B cell (primary cell): ENCODE measurements around the gene AGRN. TPM values are rescaled to one million over a fixed set of nuclear protein-coding genes. Genes with fewer than 3 reads are reported as not detected.

Source experiments
- ATAC-seq: fragments of 200-7000 bp; cut with Tn5 transposase; one replicate; pipeline ENCODE4 v1.10.0; 2021; ENCODE audit warnings: low read depth, mild to moderate bottlenecking, moderate number of reproducible peaks, moderate library complexity
- CTCF ChIA-PET: fragments of 350-600 bp; sonication (Branson Sonifier 250); formaldehyde crosslinking; loops from one replicate; lab custom pipeline; 2021; ENCODE audit warnings: antibody characterized with exemption, inconsistent platforms; lab: Charles Lee
- POLR2A ChIA-PET: fragments of 350-600 bp; sonication (Branson Sonifier 250); formaldehyde crosslinking; loops from one replicate; lab custom pipeline; 2021; ENCODE audit warnings: antibody characterized with exemption; lab: Charles Lee
- DNase-seq: peaks from one replicate; pipeline ENCODE4 v3.0.0; 2013
- H2AFZ ChIP-seq: 2 replicates; pipeline ENCODE4 v1.6.1; 2012; ENCODE audit warnings: mild to moderate bottlenecking, low read depth, low read length; ENCODE audit not compliant: insufficient read depth, poor library complexity, severe bottlenecking
- H3K27ac ChIP-seq, 2 donors: 1 replicate in 1 of 2; 2 replicates in 1 of 2; pipeline ENCODE4 v1.5.1; 2012 to 2013; ENCODE audit warnings: low read length in 2 of 2, mild to moderate bottlenecking in 2 of 2, moderate library complexity in 1 of 2
- H3K27me3 ChIP-seq, 4 experiments: fragments of 200-600 bp in 1 of 4; sonication (generic) in 1 of 4; replicated peaks in 1 of 4; 1 replicate in 2 of 4; 2 replicates in 2 of 4; pipeline versions ENCODE4 v1.6.1 to v1.7.0; 2013 to 2016; ENCODE audit warnings: low read length in 3 of 4, mild to moderate bottlenecking in 2 of 4, mixed read lengths in 1 of 4, moderate library complexity in 1 of 4; ENCODE audit not compliant: insufficient read depth in 4 of 4, control insufficient read depth in 3 of 4; ENCODE audit errors: control extremely low read depth in 1 of 4
- H3K36me3 ChIP-seq, 2 experiments: replicated peaks in 1 of 2; 1 replicate in 1 of 2; 2 replicates in 1 of 2; pipeline versions ENCODE4 v1.6.1 to v1.7.1; 2013; ENCODE audit warnings: low read length in 1 of 2; ENCODE audit not compliant: insufficient read depth in 2 of 2, control insufficient read depth in 1 of 2; ENCODE audit errors: control extremely low read depth in 1 of 2, extremely low read depth in 1 of 2
- H3K4me1 ChIP-seq, 2 donors: fragments of 200-600 bp in 1 of 2; sonication (generic) in 1 of 2; 1 replicate in 1 of 2; 2 replicates in 1 of 2; pipeline versions ENCODE4 v1.5.1 to v1.6.1; 2013 to 2017; ENCODE audit warnings: low read length in 2 of 2; ENCODE audit not compliant: control insufficient read depth in 2 of 2, insufficient read depth in 2 of 2
- H3K4me2 ChIP-seq: replicated peaks from 2 replicates; pipeline ENCODE3; 2012; ENCODE audit warnings: mild to moderate bottlenecking, low read depth, low read length; ENCODE audit not compliant: poor library complexity, severe bottlenecking
- H3K4me3 ChIP-seq, 5 experiments: fragments of 200-600 bp in 1 of 5; sonication (generic) in 1 of 5; 1 replicate in 3 of 5; 2 replicates in 2 of 5; pipeline versions ENCODE4 v1.5.1 to v1.7.0; 2011 to 2016; ENCODE audit warnings: low read length in 4 of 5, mild to moderate bottlenecking in 4 of 5, low read depth in 2 of 5, control low read depth in 1 of 5, moderate library complexity in 1 of 5; ENCODE audit not compliant: insufficient read depth in 1 of 5; ENCODE audit errors: control extremely low read depth in 1 of 5, extremely low read depth in 1 of 5
- H3K79me2 ChIP-seq: fragments of 200-600 bp; sonication (generic); one replicate; pipeline ENCODE4 v1.6.0; 2016; ENCODE audit warnings: low read length; ENCODE audit not compliant: control insufficient read depth, insufficient read depth
- H3K9ac ChIP-seq: fragments of 200-600 bp; sonication (generic); 2 replicates; pipeline ENCODE4 v1.6.1; 2017; ENCODE audit warnings: mild to moderate bottlenecking, low read length, moderate library complexity
- H3K9me3 ChIP-seq, 3 donors: one replicate each; pipeline versions ENCODE4 v1.6.1 to v1.7.1; 2013; ENCODE audit warnings: low read length in 2 of 3; ENCODE audit not compliant: control insufficient read depth in 2 of 3, insufficient read depth in 1 of 3; ENCODE audit errors: control extremely low read depth in 1 of 3
- H4K20me1 ChIP-seq: 2 replicates; pipeline ENCODE4 v1.6.0; 2012; ENCODE audit warnings: mild to moderate bottlenecking, low read length; ENCODE audit not compliant: insufficient read depth, control insufficient read depth, poor library complexity, severe bottlenecking
- H3K27ac Mint-ChIP-seq: one replicate; pipeline ENCODE4 v1.8.0; 2021; ENCODE audit warnings: mixed read lengths
- H3K27me3 Mint-ChIP-seq: one replicate; pipeline ENCODE4 v1.8.0; 2021; ENCODE audit warnings: mixed read lengths
- H3K4me1 Mint-ChIP-seq: one replicate; pipeline ENCODE4 v1.8.0; 2021; ENCODE audit warnings: mixed read lengths
- H3K4me3 Mint-ChIP-seq: one replicate; pipeline ENCODE4 v1.8.0; 2021; ENCODE audit warnings: mixed read lengths
- H3K9me3 Mint-ChIP-seq: one replicate; pipeline ENCODE4 v1.8.0; 2022; ENCODE audit warnings: mixed read lengths; ENCODE audit not compliant: insufficient read depth
- EZH2 ChIP-seq: IDR thresholded peaks from 2 replicates; pipeline ENCODE4 v1.6.1; 2012; ENCODE audit warnings: borderline replicate concordance, low read depth, mild to moderate bottlenecking, moderate library complexity, low read length; ENCODE audit not compliant: insufficient read depth, poor library complexity, severe bottlenecking
- WGBS: methylation state at CpG from one replicate; pipeline ENCODE4 v1.1.5; 2013; ENCODE audit warnings: missing lambda C conversion rate; ENCODE audit not compliant: insufficient coverage; 5-methylcytosine and 5-hydroxymethylcytosine counted together
- intact Hi-C: fragments of 100-400 bp; cut with micrococcal nuclease; formaldehyde crosslinking; loops from one replicate; pipeline ENCODE4 v1.10.0; 2022
- polyA plus RNA-seq: library from polyadenylated mRNA; depleted of rRNA; stranded (reverse); fragments of >200 nt; gene quantifications from 2 replicates; pipeline ENCODE4 v1.2.3, GENCODE V29; 2012
- total RNA-seq, 2 donors: library from RNA; stranded (reverse); fragments of 120-200 nt in 1 of 2; gene quantifications; 1 replicate in 1 of 2; 2 replicates in 1 of 2; pipeline versions ENCODE4 v1.2.3 to v1.2.4, GENCODE V29; 2013 to 2022
- TF ChIP-seq, protein P1 (sequence below): fragments of 200-600 bp; IDR thresholded peaks from one replicate; pipeline ENCODE4 v1.8.0; 2022; ENCODE audit warnings: antibody characterized with exemption, mild to moderate bottlenecking

AGRN gene
- total and polyA plus RNA-seq, 2 donors (not counting 1 experiment from before 2014, with no cell fraction given) = 7.3 to 31.3 TPM

- H4K20me1 ChIP-seq = peaks cover 4% of the 10 kb centered on the region
- no peaks in the 10 kb centered on the region for H3K79me2 ChIP-seq
- DNase-seq = no peak
- H3K36me3 ChIP-seq = no peaks in the 10 kb centered on the region
- no peak overlapping the region for H3K4me2 ChIP-seq
- H3K4me3 Mint-ChIP-seq = peak overlapping the region; percentile 37
- peaks cover 0 to 29% (median 0%) of the 10 kb centered on the region in 3 donors for H3K9me3 ChIP-seq
- intact Hi-C loops = loop anchor here (1.0 to 10.0 kb wide), 2 partner anchors 29 to 48 kb away; partner anchors contain the start of gene ISG15
- peak overlapping the region; percentile 26 for H3K27ac Mint-ChIP-seq
- no peak overlapping the region for H2AFZ ChIP-seq
- no peaks in the 10 kb centered on the region for H3K9me3 Mint-ChIP-seq
- ATAC-seq = no peak
- ChIA-PET POLR2A (interaction anchor here (0.6 to 2.5 kb wide), 3 partner anchors 22 to 29 kb away, joined by 3 to 27 read pairs (median 6); no protein-coding TSS in a partner anchor), CTCF (interaction anchor here (1.0 to 3.3 kb wide), 8 partner anchors 13 to 378 kb away, joined by 3 to 29 read pairs (median 12); partner anchors contain the start of gene PERM1)
- H3K27me3 ChIP-seq = peaks cover 0 to 60% (median 30%) of the 10 kb centered on the region in 4 experiments
- no peak for TF ChIP-seq EZH2
- TF ChIP-seq, protein P1, sequence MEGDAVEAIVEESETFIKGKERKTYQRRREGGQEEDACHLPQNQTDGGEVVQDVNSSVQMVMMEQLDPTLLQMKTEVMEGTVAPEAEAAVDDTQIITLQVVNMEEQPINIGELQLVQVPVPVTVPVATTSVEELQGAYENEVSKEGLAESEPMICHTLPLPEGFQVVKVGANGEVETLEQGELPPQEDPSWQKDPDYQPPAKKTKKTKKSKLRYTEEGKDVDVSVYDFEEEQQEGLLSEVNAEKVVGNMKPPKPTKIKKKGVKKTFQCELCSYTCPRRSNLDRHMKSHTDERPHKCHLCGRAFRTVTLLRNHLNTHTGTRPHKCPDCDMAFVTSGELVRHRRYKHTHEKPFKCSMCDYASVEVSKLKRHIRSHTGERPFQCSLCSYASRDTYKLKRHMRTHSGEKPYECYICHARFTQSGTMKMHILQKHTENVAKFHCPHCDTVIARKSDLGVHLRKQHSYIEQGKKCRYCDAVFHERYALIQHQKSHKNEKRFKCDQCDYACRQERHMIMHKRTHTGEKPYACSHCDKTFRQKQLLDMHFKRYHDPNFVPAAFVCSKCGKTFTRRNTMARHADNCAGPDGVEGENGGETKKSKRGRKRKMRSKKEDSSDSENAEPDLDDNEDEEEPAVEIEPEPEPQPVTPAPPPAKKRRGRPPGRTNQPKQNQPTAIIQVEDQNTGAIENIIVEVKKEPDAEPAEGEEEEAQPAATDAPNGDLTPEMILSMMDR = no peak
- H3K27me3 Mint-ChIP-seq = peaks cover 7% of the 10 kb centered on the region
- peaks cover 38 to 44% of the 10 kb centered on the region in 2 donors for H3K4me1 ChIP-seq
- peaks cover 25% of the 10 kb centered on the region for H3K4me1 Mint-ChIP-seq
- no peak overlapping the region for H3K4me3 ChIP-seq
- H3K9ac ChIP-seq = no peak overlapping the region
- no peak overlapping the region for H3K27ac ChIP-seq
- 35% methylated on average over 23 of the region's 29 CpGs for WGBS
Observed at GRCh38 chr1:1062348-1063163, 42.6 kb downstream of the AGRN start.
